NCI-H1048 (cell line): ENCODE data around the gene DUSP21.
"Not testable (repeated sequence)": the region's sequence is repeated elsewhere in the genome, so short reads cannot be mapped to it uniquely, and the experiment has no call there.

Source experiments
- DNase-seq: peaks from one replicate; lab custom pipeline; 2025; lab: John Stamatoyannopoulos, UW

The DUSP21 gene

DNA sequence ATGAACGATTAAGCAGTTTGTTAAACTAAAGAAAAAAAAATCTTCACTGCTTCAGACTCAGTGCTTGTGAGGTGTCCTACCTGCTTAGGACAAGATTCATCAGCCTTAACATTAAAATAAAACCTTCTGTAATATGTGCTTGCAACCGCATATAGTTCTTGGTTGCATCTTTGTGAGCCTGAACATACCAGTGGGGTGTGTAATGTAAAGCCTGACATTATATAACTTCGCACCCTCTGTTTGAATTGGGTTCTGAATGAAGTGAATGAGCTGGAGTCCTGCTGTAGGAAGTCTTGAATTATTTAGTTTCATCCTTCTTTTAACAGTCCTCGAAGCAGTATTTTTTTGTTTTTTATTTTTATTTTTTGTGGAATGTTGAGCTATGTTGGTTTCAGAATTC, 32.3 kb downstream of the DUSP21 start:
- no peak for DNase-seq

- DNase-seq = no peak
These were observed 32.9 kb downstream of the DUSP21 start for GRCh38 chrX:44876767-44877166.

DNA sequence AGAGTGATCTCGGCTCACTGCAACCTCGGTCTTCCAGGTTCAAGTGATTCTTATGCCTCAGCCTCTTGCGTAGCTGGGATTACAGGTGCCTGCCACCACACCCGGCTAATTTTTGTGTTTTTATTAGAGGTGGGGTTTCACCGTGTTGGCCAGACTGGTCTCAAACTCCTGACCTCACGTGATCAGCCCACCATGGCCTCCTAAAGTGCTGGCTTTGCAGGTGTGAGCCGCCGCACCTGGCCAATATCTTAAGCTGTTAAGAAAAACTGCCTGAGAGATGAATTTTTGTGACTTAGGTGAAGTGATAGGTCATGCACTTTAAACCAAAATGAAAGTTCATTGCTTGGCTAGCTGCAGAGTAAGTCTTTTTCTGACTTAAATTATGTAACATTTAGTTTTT, 35.0 kb downstream of the DUSP21 start:
- no peak for DNase-seq

DNA sequence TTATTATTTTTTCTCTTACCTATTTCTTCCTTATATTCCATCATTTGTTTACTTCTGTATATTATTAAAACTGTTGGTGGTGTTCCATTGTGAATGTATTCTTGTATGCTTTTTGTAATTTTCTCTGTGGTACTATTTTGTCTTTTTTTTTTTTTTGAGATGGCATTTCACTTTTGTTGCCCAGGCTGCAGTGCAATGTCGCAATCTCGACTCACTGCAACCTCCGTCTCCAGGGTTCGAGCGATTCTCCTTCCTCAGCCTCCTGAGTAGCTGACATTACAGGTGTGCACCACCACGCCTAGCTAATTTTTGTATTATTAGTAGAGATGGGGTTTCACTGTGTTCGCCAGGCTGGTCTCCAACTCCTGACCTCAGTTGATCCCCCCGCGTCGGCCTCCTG, 37.7 kb downstream of the DUSP21 start:
- DNase-seq = no peak

- no peak for DNase-seq
These were observed 38.8 kb downstream of the DUSP21 start for GRCh38 chrX:44882635-44883034.

DNA sequence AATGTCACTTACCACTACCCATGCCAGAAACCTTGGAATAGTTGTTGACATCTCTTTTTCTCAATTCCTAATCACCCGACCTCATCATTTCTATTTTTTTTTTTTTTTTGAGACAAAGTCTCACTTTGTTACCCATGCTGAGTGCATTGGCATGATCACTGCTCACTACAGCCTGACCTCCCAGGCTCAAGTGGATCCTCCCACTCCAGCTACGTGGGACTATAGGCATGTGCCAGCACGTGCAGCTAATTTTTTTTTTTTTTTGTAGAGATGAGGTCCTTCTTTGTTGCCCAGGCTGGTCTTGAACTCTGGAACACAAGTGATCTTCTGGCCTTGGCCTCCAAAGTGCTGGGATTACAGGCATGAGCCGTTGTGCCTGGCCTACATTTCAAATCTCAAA, 41.1 kb downstream of the DUSP21 start:
- DNase-seq = no peak

GRCh38 chrX:44889824-44890223, 46.0 kb downstream of the DUSP21 start:
- no peak for DNase-seq

DNA sequence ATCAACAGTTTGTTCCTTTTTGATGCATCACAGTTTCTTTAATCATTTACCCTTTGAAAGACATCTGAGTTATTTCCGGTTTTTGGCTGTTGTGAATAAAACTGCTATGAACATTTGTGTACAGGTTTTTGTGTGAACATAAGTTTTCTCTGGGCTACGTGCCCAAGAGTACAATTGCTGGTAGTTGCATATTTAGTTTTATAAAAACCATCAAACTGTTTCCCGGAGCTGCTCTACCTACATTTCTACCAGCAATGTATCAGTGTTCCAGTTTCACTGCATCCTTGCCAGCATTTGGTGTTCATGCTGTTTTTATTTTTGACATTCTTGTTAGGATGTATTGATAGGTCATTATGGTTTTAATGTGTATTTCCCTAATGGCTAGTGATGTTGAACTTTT, 46.4 kb downstream of the DUSP21 start:
- no peak for DNase-seq

GRCh38 chrX:44890687-44891086, 46.9 kb downstream of the DUSP21 start:
- DNase-seq = not testable (repeated sequence)

- no peak for DNase-seq
These were observed 47.8 kb downstream of the DUSP21 start for GRCh38 chrX:44891642-44892041.
